A172 (cell line): ENCODE measurements around the gene KDM7A. TPM values are rescaled to one million over a fixed set of nuclear protein-coding genes. Genes with fewer than 3 reads are reported as not detected.

Source experiments
- total RNA-seq: library from RNA; depleted of rRNA; stranded (reverse); fragments of >200 nt; shearing (Covaris generic); gene quantifications from 2 replicates; pipeline ENCODE4 v1.2.3, GENCODE V29; 2014; rRNA removed

The KDM7A gene
- total RNA-seq, 1 experiment from 2014 or later: 0.47 TPM

Other genes starting within 250 kb of the KDM7A start
- gene PARP12, start 114.0 kb downstream of the KDM7A start, total RNA-seq: 19.6 and 23.1 TPM in 2 replicates
- gene SLC37A3, start 221.5 kb upstream of the KDM7A start, total RNA-seq: 7.6 and 10.8 TPM in 2 replicates
- gene RAB19, start 227.1 kb upstream of the KDM7A start, total RNA-seq: not detected in 2 replicates